Left cardiac atrium (tissue), 4 donors: ENCODE measurements around the gene MAST2. TPM values are rescaled to one million over a fixed set of nuclear protein-coding genes. Genes with fewer than 3 reads are reported as not detected.
A peak's percentile ranks its signal among the peaks of the same experiment; 100 is the strongest.

Experiments
- ATAC-seq, 2 donors: fragments of 200-7000 bp; cut with Tn5 transposase; one replicate each; pipeline ENCODE4 v1.9.1; 2020; ENCODE audit warnings: mild to moderate bottlenecking in 2 of 2, moderate library complexity in 2 of 2
- DNase-seq: peaks from one replicate; pipeline ENCODE4 v3.0.0-alpha.2; 2020
- intact Hi-C, 2 donors: fragments of 100-400 bp; cut with DNase I; formaldehyde crosslinking; loops; one replicate each; pipeline versions ENCODE4 v1.14.1 to v1.15.1; 2022 to 2023
- total RNA-seq, 2 donors: library from RNA; stranded (reverse); fragmentation: NEBNext Ultra II Directional; extraction: Animal tissue kit (Norgen Biotek cat#: 25700); gene quantifications; one replicate each; pipeline ENCODE4 v1.2.1, GENCODE V29; 2021
- donor health status: DM: no; HTN: yes; CAD: no.
- donor health status: DM: no; HTN: yes; CAD: no; lungs with severe emphysema.
- donor health status: DM: yes; HTN: yes; CAD: no.
- donor health status: Dilated cardiomyopathy.

Gene MAST2
- total RNA-seq, 2 donors from 2014 or later, result 66.7 to 73.5 TPM

GRCh38 chr1:45883658-45884057 is 80.2 kb downstream of the MAST2 start:
- intact Hi-C loops, result no loop called here
- no peak for DNase-seq
- ATAC-seq, result no peak

GRCh38 chr1:45884700-45885099 is 81.3 kb downstream of the MAST2 start:
- ATAC-seq (no peak), DNase-seq (no peak)
- intact Hi-C loops, result no loop called here

DNA sequence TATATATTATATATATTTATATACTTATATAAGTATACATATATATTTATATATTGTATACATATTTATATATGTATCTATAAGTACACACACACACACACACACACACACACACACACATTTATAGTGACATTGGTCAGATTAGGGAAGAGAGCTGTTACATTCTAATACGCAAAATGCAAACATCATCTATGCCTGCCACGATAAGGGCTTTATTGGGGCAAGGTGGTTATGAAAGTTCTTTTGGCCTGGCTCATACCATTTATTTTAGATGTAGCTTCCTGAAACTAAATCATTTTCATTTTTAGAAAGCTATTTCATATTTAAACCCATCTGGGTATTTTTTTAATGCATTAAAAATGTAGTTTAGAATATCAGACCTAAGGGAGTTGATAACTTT is 82.8 kb downstream of the MAST2 start:
- DNase-seq, result no peak
- intact Hi-C loops, result no loop called here
- ATAC-seq, result no peak

DNA sequence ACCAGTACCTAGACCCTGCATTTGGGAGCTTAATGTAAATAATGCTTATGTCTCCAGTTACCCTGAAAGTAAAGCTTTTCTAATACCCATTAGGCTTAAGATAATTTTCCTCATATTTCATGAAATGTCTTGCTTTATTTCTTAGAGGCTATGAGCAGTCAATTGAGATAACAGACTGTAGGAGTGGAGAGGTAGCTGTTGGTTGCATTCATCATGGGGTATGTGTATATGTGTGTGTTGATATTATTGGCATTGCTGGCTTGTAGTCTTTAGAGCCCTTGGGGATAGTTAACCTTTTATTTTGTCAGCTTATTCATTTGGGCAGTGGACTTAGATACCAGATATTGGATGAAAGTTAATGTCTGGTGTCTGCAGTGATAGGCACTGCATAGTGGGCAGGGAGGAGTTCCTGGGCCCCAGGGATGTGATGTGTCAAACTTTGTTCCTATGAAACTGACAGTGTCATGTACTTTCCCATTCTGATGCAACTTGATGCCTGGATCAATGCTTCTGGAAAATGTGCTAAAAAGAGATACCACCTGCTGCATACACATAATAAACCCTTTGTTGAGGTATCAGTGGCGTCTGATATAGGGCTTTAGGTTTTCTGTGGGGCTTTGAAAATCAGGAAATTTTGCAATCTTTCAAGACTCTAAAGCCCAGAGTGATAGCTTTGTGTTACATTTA is 83.9 kb downstream of the MAST2 start:
- ATAC-seq (no peak), DNase-seq (no peak)
- intact Hi-C loops, result no loop called here

DNA sequence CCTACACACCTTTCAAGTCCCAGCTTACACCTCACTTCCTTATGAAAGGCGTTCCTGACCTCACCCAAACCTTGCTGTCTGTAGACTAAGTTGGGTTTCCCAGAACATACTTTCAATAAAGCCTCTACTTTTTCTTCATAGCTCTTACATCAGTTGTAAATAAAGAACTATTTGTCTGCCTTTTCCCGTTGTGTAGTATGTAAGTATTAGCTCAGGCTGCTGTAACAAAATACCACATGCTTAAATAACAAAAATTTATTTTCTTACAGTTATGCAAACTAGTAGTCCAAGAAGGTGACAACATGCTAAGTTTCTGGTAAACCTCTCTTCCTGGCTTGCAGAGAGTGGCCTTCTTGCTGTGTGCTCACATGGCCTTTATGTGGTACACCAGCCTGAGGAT is 86.7 kb downstream of the MAST2 start:
- intact Hi-C loops, result no loop called here
- ATAC-seq, result no peak
- no peak for DNase-seq

- intact Hi-C loops, result no loop called here
- DNase-seq (no peak), ATAC-seq (no peak)
These were observed 87.7 kb downstream of the MAST2 start for GRCh38 chr1:45891087-45891486.

DNA sequence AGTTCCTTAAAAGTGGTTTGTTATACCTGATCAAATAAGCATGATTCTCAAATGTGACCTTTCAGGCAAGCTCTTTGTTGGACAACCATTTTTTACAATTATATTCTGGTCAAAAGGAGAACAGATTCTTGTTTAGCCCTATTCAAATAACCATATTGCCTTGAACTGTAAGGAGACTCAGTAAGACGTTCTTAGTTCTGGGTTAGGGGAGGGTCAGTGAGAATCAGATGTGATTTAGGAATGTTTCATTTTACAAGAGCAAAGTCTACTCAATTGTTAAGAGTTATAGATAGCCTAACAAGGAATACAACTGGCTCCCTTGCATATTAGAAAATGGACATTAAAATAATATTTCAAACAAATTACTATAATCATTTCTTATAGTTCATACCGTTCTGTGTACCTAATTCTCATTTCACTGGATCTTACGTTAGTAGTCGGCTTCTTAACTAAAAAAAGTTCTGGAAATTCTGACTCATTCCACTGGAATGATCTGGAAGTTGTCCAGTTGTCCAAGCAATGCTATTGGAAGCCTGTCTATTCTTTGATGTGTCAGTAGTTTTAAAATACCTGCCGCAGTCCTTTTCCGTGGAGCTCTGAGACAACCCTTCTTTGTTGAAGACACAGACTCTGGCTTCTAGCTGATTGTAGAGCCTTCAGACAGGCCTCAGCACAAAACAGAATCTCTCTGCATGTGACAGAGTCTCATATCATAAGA is 88.8 kb downstream of the MAST2 start:
- intact Hi-C loops, result no loop called here
- peak; percentile 68 to 91 for ATAC-seq
- DNase-seq, result no peak

- ATAC-seq (no peak), DNase-seq (no peak)
- intact Hi-C loops, result no loop called here
These were observed 90.9 kb downstream of the MAST2 start for GRCh38 chr1:45894331-45894730.

- ATAC-seq (no peak), DNase-seq (no peak)
- intact Hi-C loops, result no loop called here
These were observed 91.5 kb downstream of the MAST2 start for GRCh38 chr1:45894921-45895320.

GRCh38 chr1:45895406-45895805 is 92.0 kb downstream of the MAST2 start:
- intact Hi-C loops, result no loop called here
- DNase-seq (no peak), ATAC-seq (no peak)

DNA sequence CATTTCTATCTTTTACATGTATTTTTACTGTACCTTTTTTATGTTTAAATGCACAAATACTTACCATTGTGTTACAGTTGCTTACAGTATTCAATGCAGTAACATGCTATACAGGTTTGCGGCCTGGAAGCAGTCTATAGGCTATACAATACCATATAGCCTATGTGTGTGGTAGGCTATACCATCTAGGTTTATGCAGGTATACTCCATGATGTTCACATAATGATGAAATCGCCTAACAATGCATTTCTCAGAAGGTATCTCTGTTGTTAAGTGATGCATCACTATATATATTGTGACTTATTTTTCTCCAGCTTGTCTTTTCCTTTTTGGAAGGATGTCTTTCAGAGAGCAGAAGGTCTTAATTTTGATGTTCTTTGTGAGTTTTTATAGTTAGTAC is 103.5 kb downstream of the MAST2 start:
- no peak for DNase-seq
- no peak for ATAC-seq
- intact Hi-C loops, result no loop called here

DNA sequence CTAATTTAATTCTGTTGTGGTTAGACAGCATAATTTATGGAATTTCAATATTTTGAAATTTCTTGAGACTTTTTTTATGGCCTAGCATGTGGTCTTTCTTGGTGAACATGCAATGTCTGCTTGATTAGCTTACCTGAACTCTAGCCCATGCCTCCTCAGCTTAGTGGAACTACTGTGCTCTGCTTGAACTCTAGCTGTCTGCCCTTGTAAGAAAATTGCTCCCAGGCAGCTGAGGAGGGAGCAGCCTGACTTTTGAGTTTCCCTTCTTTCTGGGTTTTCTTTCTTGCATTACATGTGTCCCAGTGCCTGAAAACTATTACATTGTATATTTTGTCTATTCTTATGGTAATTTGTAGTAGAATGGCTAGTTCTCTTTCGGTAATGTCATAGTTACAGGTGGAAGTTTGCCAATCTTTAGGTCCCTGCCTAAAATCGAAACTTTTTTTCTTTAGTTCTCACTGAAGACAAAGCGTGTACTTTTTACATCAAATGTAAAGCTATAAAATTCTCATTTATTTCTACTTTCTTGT is 105.3 kb downstream of the MAST2 start:
- no peak for ATAC-seq
- intact Hi-C loops, result no loop called here
- DNase-seq, result no peak

DNA sequence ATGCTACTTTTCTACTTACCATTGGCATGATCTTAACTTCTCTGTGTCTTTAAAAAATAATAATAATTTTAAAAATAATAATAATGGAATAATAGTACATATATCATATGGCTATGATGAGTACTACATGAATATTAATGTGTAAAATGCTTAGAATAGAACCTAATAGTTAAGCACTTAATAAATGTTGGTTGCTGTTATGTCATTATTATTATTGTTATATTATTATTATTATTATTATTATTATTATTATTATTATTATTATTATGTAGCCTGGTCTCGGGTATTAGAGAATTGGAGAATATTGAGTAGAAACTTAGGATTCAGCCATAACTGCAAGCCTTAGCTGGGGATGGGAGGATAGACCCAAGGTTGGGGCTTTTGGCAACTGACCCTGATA is 108.2 kb downstream of the MAST2 start:
- DNase-seq (no peak), ATAC-seq (no peak)
- intact Hi-C loops, result no loop called here

- intact Hi-C loops, result no loop called here
- ATAC-seq, result peak; percentile 95 to 96
- DNase-seq, result peak; percentile 71
These were observed 109.8 kb downstream of the MAST2 start for GRCh38 chr1:45913183-45913683.

DNA sequence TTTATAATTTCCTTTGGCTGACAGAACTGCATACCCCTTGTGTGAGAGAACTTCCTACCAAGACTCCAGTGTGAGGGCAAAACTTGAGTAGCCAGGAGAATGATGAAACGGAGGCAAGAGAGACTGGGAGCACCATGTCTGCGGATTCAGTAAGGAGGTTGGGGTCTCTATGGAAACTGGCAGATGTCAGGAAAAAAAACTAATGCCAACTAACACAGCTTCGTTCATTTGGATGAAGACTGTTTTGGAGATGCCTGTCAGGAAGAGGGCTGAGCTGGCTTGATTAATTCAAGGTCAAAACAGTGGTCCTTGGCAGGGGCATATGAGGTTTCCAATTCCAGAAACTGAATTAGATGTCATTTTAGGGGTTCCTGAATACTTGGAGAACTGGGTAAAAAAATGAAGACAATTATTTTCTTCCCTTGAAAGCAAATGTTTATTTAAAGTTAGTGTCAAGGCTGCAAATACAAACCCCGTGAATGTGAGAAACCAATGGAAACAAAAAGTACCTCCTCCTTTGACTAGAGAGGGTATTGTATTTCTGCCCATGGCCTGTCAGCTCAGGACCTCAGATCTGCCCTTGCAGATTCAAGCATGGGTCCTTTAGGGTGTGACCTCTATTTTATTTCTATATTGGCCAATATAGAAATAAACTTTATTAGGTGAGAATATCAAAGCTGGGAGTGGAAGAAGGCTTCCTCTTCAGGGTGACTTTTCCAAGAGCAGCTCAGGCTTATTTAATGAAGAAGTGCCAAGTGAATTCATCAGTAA is 110.5 kb downstream of the MAST2 start:
- intact Hi-C loops, result no loop called here
- ATAC-seq, result peak; percentile 43 to 48
- no peak for DNase-seq

- DNase-seq, result no peak
- intact Hi-C loops, result no loop called here
- ATAC-seq, result no peak
These were observed 111.4 kb downstream of the MAST2 start for GRCh38 chr1:45914836-45915235.

DNA sequence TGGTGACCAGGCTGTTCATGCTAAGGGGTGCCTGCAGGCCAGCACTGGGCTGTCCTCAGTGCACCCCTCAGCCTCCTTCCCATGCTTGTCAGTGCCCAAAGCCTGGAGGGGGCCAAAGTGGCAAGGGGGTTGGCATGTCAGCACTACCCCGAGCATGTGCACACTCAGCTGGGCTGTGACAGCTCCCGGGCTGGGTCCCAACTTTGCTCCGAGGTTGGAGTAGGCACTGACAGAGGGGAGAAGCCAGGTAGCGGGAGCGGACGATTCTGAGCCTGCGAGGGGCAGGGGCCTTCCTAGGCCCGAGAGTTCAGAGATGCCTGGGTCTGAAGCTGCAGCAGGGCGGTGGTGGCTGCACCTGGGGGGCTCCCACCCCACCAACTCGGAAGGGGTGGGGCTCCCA is 119.0 kb downstream of the MAST2 start:
- intact Hi-C loops, result no loop called here
- ATAC-seq (peak; percentile 87 to 89), DNase-seq (peak; percentile 42)

DNA sequence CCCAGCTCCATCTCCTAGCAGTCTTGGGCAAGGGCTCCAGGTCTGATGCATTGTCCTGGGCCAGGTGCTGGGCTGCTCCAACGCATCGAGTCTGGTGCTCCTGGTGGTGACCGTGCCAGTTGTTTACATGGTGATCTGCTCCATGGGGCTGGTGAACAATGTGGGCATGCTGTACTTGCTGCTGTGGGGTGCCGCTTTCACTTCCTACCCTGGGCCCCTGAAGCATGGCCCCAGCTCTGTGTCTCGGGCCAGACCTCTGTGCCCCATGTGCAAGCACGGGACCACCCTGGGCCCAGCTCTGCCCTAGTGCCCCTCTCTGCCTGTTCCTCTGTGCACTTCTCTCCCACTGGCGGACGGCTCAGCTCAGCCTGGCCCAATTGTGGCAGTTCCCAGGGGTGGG is 119.4 kb downstream of the MAST2 start:
- intact Hi-C loops, result no loop called here
- DNase-seq (no peak), ATAC-seq (peak; percentile 20 to 21)

DNA sequence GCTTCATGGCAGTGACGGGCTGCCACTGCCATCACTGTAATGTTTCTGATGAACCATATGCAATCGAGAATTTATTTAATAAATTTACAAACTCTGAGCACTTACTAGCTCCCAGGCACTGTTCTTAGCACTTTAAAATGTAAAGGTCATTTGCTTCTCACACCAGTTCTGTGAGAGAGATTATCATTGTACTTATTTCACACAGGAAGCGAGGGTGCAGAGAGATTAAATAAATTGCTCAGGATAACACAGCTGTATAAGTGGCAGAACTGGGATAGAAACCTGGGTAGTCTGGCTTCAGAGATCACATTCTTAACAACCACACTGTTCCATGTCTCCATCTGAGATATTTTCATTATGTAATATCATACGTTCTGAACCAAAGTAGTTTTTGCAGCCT is 119.9 kb downstream of the MAST2 start:
- ATAC-seq, result no peak
- intact Hi-C loops, result no loop called here
- no peak for DNase-seq

DNA sequence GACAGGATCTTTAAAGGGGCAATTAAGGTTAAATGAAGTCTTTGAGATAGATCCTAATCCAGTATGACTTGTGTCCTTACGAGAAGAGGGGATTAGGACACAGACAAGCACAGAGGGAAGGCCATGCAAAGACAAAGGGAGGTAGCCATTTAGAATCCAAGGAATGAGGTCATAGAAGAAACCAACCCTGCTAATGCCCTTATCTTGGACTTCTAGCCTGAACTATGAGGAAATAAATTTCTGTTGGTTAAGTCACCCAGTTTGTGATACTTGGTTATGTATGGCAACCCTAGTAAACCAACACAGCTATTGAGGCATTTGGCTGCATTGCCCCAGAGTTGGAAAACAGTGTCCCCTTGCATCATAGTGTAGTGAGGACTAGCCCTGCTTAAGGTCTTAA is 121.3 kb downstream of the MAST2 start:
- DNase-seq, result no peak
- ATAC-seq, result no peak
- intact Hi-C loops, result no loop called here
